ENCODE results near the gene RBBP8NL.

DNA sequence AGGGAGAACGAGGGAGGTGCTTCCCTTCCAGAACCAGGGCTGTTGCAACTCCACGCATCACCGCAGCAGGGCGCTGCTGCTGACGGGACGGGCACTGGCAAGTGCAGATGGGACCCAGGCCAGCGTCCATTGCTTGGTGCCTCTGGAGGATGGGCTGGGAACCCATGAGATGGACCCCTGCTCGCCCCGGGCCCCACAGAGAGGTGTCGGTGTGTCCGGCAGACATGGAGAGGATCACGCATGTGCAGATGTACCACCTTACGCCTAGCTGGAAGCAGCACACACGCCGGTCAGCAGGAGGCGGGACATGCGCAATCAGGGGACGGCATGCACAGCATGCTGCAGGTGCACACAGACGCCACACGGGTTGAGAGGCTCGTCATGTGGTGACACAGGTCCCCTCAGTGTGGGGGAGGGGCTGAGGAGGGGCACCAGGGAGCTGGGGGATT lies 26.0 kb downstream of the RBBP8NL start:
- no peak for TF ChIP-seq JUND (IDR thresholded peaks at IDR 0.05)
- TF ChIP-seq, protein P1, sequence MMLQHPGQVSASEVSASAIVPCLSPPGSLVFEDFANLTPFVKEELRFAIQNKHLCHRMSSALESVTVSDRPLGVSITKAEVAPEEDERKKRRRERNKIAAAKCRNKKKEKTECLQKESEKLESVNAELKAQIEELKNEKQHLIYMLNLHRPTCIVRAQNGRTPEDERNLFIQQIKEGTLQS (IDR thresholded peaks at IDR 0.05), result no peak
